Measurements from ENCODE around the gene USP8. TPM values are rescaled to one million over a fixed set of nuclear protein-coding genes. Genes with fewer than 3 reads are reported as not detected.
"Not testable (repeated sequence)": the region's sequence is repeated elsewhere in the genome, so short reads cannot be mapped to it uniquely, and the experiment has no call there.

USP8 gene
- total and polyA plus RNA-seq, 8 donors = 11.1 to 36.4 (median 24.9) TPM

DNA sequence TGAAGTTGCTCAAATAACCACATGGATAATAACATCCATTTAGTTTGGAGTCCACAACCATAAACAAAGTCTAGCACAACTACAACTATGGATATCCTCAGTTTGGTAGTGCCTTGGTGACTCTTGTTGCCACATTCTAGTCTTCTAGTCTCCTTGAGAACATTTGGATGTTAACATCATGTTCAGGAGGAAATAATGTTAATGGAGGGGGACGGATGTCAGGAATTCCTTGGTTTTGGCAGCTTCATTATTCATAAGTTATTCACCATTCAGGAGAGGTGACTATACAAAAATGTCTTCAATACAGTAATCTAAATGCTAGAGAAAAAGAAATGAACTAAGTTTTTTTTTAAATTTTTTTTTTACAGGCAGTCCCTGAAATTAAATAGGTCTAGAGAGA is 42.8 kb upstream of the USP8 start:
- intact Hi-C loops (cut with DNase I) = no loop called here
- DNase-seq (no peak), FAIRE-seq (no peak), ATAC-seq (no peak)
- no peak overlapping the region for H3K27ac ChIP-seq
- 32 to 53% methylated on average over 1 of the region's 1 CpG for WGBS, 2 donors
- H3K36me3 ChIP-seq = no peaks in the 10 kb centered on the region
- no peak overlapping the region for H3K4me3 ChIP-seq
- no peaks in the 10 kb centered on the region for H3K4me1 ChIP-seq
- H3K9me3 ChIP-seq = no peaks in the 10 kb centered on the region
- TF ChIP-seq, protein P1, sequence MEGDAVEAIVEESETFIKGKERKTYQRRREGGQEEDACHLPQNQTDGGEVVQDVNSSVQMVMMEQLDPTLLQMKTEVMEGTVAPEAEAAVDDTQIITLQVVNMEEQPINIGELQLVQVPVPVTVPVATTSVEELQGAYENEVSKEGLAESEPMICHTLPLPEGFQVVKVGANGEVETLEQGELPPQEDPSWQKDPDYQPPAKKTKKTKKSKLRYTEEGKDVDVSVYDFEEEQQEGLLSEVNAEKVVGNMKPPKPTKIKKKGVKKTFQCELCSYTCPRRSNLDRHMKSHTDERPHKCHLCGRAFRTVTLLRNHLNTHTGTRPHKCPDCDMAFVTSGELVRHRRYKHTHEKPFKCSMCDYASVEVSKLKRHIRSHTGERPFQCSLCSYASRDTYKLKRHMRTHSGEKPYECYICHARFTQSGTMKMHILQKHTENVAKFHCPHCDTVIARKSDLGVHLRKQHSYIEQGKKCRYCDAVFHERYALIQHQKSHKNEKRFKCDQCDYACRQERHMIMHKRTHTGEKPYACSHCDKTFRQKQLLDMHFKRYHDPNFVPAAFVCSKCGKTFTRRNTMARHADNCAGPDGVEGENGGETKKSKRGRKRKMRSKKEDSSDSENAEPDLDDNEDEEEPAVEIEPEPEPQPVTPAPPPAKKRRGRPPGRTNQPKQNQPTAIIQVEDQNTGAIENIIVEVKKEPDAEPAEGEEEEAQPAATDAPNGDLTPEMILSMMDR (IDR thresholded peaks at IDR 0.05) = no peak
- H3K27me3 ChIP-seq = no peaks in the 10 kb centered on the region

DNA sequence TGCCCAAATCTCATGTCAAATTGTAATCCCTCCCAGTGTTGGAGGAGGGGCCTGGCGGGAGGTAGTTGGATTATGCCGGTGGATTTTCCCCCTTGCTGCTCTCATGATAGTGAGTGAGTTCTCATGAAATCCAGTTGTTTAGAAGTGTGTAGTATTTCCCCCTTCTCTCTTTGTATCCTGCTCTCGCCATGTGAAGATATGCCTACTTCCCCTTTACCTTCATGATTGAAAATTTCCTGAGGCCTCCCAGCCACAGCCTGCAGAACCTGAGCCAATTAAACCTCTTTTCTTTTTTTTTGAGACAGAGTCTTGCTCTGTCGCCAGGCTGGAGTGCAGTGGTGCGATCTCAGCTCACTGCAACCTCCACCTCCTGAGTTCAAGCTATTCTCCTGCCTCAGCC is 41.8 kb upstream of the USP8 start:
- DNase-seq; ATAC-seq; H3K27me3 ChIP-seq; FAIRE-seq; H3K36me3 ChIP-seq; intact Hi-C loops (cut with DNase I); H3K4me1 ChIP-seq; H3K27ac ChIP-seq; H3K4me3 ChIP-seq; H3K9me3 ChIP-seq: not testable (repeated sequence)
- 73 to 91% methylated on average over 5 of the region's 5 CpGs for WGBS, 2 donors

DNA sequence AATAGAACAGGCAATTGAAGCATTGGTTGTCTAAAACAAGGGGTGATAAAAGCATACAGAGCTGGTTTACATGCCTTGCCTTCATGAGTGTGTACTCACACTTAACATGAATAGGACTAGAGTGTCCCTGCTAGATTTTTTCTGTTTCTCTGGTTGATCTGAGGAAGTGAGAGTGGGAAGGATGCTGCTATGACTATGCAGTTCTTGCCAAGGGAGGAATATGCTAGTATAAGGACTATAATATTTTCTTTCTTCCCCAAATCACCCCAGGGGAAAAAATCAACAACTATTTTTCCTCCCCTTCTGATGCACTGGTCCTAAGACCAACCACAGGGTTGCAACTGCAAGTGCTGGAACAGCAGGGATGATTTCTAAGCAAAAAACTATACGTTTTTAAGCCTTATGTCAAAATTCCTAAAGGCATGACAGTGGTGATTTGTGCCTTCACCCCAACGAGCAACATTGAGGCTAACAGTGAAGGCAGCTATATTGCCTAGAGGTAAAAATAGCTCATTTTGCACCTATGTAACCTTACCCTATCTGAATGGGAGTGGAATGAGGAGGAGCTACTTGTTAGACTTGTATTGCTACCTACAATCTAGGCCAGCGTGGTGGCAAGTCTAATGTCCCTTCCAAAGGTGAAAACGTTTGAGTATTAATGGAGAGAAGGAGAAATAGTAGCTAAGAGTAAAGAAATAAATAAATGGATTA is 33.5 kb upstream of the USP8 start:
- intact Hi-C loops (cut with DNase I) = no loop called here
- no peaks in the 10 kb centered on the region for H3K27me3 ChIP-seq
- H3K27ac ChIP-seq = no peak overlapping the region
- TF ChIP-seq, protein P1 (IDR thresholded peaks at IDR 0.05) = no peak
- no peaks in the 10 kb centered on the region for H3K4me1 ChIP-seq
- H3K36me3 ChIP-seq = no peaks in the 10 kb centered on the region
- DNase-seq (no peak), ATAC-seq (no peak), FAIRE-seq (no peak)
- no peak overlapping the region for H3K4me3 ChIP-seq
- no peaks in the 10 kb centered on the region for H3K9me3 ChIP-seq
- 37 to 43% methylated on average over 4 of the region's 4 CpGs for WGBS, 2 donors

DNA sequence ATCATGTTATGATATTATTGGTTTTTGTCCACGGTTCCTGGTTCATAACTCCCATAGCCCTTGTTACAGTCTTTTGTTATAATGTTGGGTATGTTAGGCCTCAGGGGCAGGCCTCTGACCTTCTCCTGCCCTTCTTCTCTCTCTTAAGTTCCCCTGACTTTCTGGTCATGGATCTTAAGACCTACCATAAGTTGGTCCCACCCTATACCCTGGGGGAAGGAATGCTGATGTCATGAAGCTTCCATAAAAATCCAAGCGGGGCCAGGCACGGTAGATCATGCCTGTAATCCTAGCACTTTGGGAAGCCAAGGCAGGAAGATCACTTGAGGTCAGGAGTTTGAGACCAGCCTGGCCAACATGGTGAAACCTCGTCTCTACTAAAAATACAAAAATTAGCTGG is 32.6 kb upstream of the USP8 start:
- FAIRE-seq; H3K27ac ChIP-seq; H3K27me3 ChIP-seq; H3K9me3 ChIP-seq; ATAC-seq; H3K4me3 ChIP-seq; H3K4me1 ChIP-seq; DNase-seq; H3K36me3 ChIP-seq; intact Hi-C loops (cut with DNase I): not testable (repeated sequence)
- 88 to 93% methylated on average over 4 of the region's 4 CpGs for WGBS, 2 donors

DNA sequence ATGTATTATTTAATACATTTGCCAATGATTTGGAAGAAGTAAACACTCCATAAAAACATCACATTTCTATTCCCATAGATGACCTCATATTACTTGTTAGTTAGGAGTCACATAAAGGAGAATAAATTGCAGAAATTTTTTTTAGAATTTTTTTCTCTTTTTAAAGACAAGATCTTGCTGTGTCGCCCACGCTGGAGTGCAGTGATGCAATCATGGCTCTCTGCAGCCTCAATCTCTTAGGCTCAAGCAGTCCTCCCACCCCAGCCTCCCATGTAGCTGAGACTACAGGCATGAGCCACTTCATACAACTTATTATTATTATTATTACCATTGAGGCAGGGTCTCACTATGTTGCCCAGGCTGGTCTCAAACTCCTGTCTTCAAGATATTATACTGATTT is 12.3 kb upstream of the USP8 start:
- no peak overlapping the region for H3K4me3 ChIP-seq
- no peaks in the 10 kb centered on the region for H3K36me3 ChIP-seq
- TF ChIP-seq, protein P1 (IDR thresholded peaks at IDR 0.05) = no peak
- no peak overlapping the region for H3K27ac ChIP-seq
- DNase-seq (no peak), ATAC-seq (no peak), FAIRE-seq (no peak)
- H3K9me3 ChIP-seq = no peaks in the 10 kb centered on the region
- intact Hi-C loops (cut with DNase I) = no loop called here
- no peaks in the 10 kb centered on the region for H3K27me3 ChIP-seq
- no peaks in the 10 kb centered on the region for H3K4me1 ChIP-seq
- WGBS, 2 donors = 60 to 86% methylated on average over 2 of the region's 2 CpGs

DNA sequence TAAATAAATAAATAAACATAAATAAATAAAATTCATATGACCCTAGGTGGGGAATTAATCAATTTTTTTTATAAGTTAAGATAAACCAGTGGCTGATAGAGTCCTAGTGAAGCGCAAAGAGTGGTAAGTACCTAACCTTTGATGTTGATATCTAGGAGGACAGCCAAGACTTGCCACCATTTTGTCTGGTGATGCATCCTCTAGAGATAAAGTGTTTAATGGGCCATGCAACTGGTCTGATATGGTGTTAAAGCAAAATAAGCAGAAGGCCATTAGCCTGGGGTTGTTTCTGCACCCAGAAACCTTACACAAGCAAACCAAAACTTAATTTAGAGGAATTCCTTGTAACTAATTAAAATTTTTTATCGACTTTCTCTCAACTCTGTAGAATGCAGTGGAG is 9.6 kb upstream of the USP8 start:
- intact Hi-C loops (cut with DNase I) = no loop called here
- Histone ChIP-seq H3K9me3 (no peaks in the 10 kb centered on the region), H3K27ac (no peak overlapping the region), H3K4me3 (no peak overlapping the region), H3K4me1 (no peaks in the 10 kb centered on the region), H3K36me3 (no peaks in the 10 kb centered on the region), H3K27me3 (no peaks in the 10 kb centered on the region)
- FAIRE-seq = no peak
- no peak for DNase-seq
- ATAC-seq = no peak
- TF ChIP-seq, protein P1 (IDR thresholded peaks at IDR 0.05) = no peak
- WGBS, 2 donors = 93% methylated on average over 2 of the region's 2 CpGs

All from pancreas (tissue), 10 donors.